GM20431 (cell line): Measurements from ENCODE around the gene CELSR1.
"Not testable (repeated sequence)": the region's sequence is repeated elsewhere in the genome, so short reads cannot be mapped to it uniquely, and the experiment has no call there.

Experiments used
- in situ Hi-C: fragments of 300-500 bp; cut with MseI, MboI; formaldehyde crosslinking; loops from one replicate; pipeline ENCODE4 v1.15.0; 2020; ENCODE audit warnings: low sequenced_read_pairs; ENCODE audit not compliant: unreplicated experiment

CELSR1 gene

GRCh38 chr22:46516638-46517037 is 20.8 kb downstream of the CELSR1 start:
- in situ Hi-C loops, result no loop called here

- in situ Hi-C loops, result not testable (repeated sequence)
Observed at GRCh38 chr22:46516112-46516487, 21.3 kb downstream of the CELSR1 start.

- in situ Hi-C loops, result no loop called here
Observed at GRCh38 chr22:46515208-46516111, 22.0 kb downstream of the CELSR1 start.

GRCh38 chr22:46514592-46515207 is 22.7 kb downstream of the CELSR1 start:
- in situ Hi-C loops, result no loop called here

GRCh38 chr22:46513908-46514550 is 23.4 kb downstream of the CELSR1 start:
- in situ Hi-C loops, result no loop called here

- in situ Hi-C loops, result no loop called here
Observed at GRCh38 chr22:46512683-46513082, 24.7 kb downstream of the CELSR1 start.

- in situ Hi-C loops, result no loop called here
Observed at GRCh38 chr22:46512039-46512370, 25.4 kb downstream of the CELSR1 start.

GRCh38 chr22:46511151-46512038 is 26.0 kb downstream of the CELSR1 start:
- in situ Hi-C loops, result no loop called here

GRCh38 chr22:46509416-46510089 is 27.9 kb downstream of the CELSR1 start:
- in situ Hi-C loops, result no loop called here

- in situ Hi-C loops, result no loop called here
Observed at GRCh38 chr22:46508491-46508999, 28.9 kb downstream of the CELSR1 start.

- in situ Hi-C loops, result no loop called here
Observed at GRCh38 chr22:46507451-46508425, 29.7 kb downstream of the CELSR1 start.

GRCh38 chr22:46504584-46504983 is 32.8 kb downstream of the CELSR1 start:
- in situ Hi-C loops, result no loop called here

- in situ Hi-C loops, result no loop called here
Observed at GRCh38 chr22:46502440-46503175, 34.8 kb downstream of the CELSR1 start.

- in situ Hi-C loops, result no loop called here
Observed at GRCh38 chr22:46501701-46502100, 35.7 kb downstream of the CELSR1 start.

- in situ Hi-C loops, result not testable (repeated sequence)
Observed at GRCh38 chr22:46501265-46501664, 36.2 kb downstream of the CELSR1 start.

- in situ Hi-C loops, result no loop called here
Observed at GRCh38 chr22:46500201-46500600, 37.2 kb downstream of the CELSR1 start.

- in situ Hi-C loops, result no loop called here
Observed at GRCh38 chr22:46499805-46500189, 37.6 kb downstream of the CELSR1 start.

- in situ Hi-C loops, result no loop called here
Observed at GRCh38 chr22:46491946-46492345, 45.5 kb downstream of the CELSR1 start.
